HG03280 (cell line): Measurements from ENCODE around the gene XCL1.

Experiments
- ATAC-seq: cut with Tn5 transposase; IDR thresholded peaks from one replicate; pipeline ENCODE4 v1.9.1; 2021; ENCODE audit warnings: mild to moderate bottlenecking, moderate library complexity; ENCODE audit not compliant: unreplicated experiment

Gene XCL1

GRCh38 chr1:168603501-168604110 is 27.2 kb downstream of the XCL1 start:
- ATAC-seq: no peak

GRCh38 chr1:168605443-168605842 is 29.0 kb downstream of the XCL1 start:
- ATAC-seq: no peak

GRCh38 chr1:168606096-168606495 is 29.7 kb downstream of the XCL1 start:
- no peak for ATAC-seq

- ATAC-seq: no peak
Observed at GRCh38 chr1:168607872-168608428, 31.5 kb downstream of the XCL1 start.

- no peak for ATAC-seq
Observed at GRCh38 chr1:168608796-168609715, 32.7 kb downstream of the XCL1 start.

GRCh38 chr1:168609741-168610510 is 33.5 kb downstream of the XCL1 start:
- no peak for ATAC-seq

- no peak for ATAC-seq
Observed at GRCh38 chr1:168613038-168613451, 36.6 kb downstream of the XCL1 start.

- ATAC-seq: no peak
Observed at GRCh38 chr1:168613691-168614231, 37.4 kb downstream of the XCL1 start.

GRCh38 chr1:168614235-168614634 is 37.8 kb downstream of the XCL1 start:
- ATAC-seq: no peak

GRCh38 chr1:168615965-168616364 is 39.6 kb downstream of the XCL1 start:
- ATAC-seq: no peak

- ATAC-seq: no peak
Observed at GRCh38 chr1:168617974-168618750, 41.8 kb downstream of the XCL1 start.

- no peak for ATAC-seq
Observed at GRCh38 chr1:168618886-168619285, 42.5 kb downstream of the XCL1 start.

- ATAC-seq: no peak
Observed at GRCh38 chr1:168621356-168621755, 45.0 kb downstream of the XCL1 start.

- ATAC-seq: no peak
Observed at GRCh38 chr1:168623003-168623828, 46.8 kb downstream of the XCL1 start.

GRCh38 chr1:168623831-168624230 is 47.4 kb downstream of the XCL1 start:
- no peak for ATAC-seq

GRCh38 chr1:168626326-168626725 is 49.9 kb downstream of the XCL1 start:
- ATAC-seq: no peak

GRCh38 chr1:168627370-168627769 is 51.0 kb downstream of the XCL1 start:
- ATAC-seq: no peak

- ATAC-seq: no peak
Observed at GRCh38 chr1:168628807-168629206, 52.4 kb downstream of the XCL1 start.

- no peak for ATAC-seq
Observed at GRCh38 chr1:168629466-168629865, 53.1 kb downstream of the XCL1 start.
